HUES48 (cell line): ENCODE data around the gene ACYP1.

Experiments used
- H3K27ac ChIP-seq: one replicate; pipeline ENCODE4 v1.7.0; 2013; ENCODE audit warnings: low read depth, low read length, inconsistent platforms
- H3K27me3 ChIP-seq: 2 replicates; pipeline ENCODE4 v1.6.1; 2013; ENCODE audit warnings: mild to moderate bottlenecking, low read length; ENCODE audit not compliant: control insufficient read depth, insufficient read depth
- H3K36me3 ChIP-seq: 2 replicates; pipeline ENCODE4 v1.6.1; 2013; ENCODE audit warnings: low read length; ENCODE audit not compliant: control insufficient read depth, insufficient read depth
- H3K4me1 ChIP-seq: 2 replicates; pipeline ENCODE4 v1.6.1; 2013; ENCODE audit warnings: mild to moderate bottlenecking, low read length; ENCODE audit not compliant: control insufficient read depth, insufficient read depth
- H3K4me3 ChIP-seq: 2 replicates; pipeline ENCODE4 v1.5.1; 2013; ENCODE audit warnings: mild to moderate bottlenecking, low read depth, low read length
- H3K9ac ChIP-seq: 2 replicates; pipeline ENCODE4 v1.6.1; 2013; ENCODE audit warnings: mild to moderate bottlenecking, low read depth, low read length, moderate library complexity
- H3K9me3 ChIP-seq: 2 replicates; pipeline ENCODE4 v1.6.1; 2013; ENCODE audit warnings: low read length; ENCODE audit not compliant: control insufficient read depth, insufficient read depth

ACYP1 gene

DNA sequence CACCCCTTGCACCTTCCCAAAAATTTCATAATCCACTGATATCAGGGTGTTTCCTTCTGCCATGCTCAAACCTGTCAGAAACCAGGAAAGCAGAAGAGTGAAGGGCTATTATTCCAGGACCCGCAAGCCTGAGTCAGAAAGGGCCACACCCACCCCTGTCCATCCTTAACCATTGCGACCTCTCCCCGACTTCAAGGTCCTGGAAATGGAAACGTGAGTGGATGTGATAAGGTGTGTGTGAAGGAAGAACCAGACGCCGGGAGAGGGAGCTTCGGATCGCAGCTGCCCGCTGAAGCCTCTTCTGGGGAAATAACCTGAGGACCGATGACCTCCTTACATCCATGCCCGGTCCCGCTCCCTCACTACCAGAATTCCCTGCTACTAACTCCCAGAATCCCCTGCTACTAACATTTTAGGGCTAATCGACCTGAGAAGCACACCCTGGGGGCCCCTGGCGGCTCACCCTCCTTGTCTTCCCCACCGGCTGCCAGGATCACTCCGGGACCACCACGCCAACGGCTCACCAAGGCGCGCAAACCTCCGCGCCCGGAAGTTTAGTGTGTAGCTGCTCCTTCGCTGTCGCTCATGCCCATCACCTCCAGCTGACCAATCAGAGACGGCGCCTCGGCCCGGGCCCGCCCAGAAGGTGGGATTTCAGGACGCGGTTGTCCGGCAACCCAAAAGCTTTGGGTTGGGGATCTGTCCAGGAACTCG lies at the start of gene ACYP1:
TSS of gene ACYP1 (minus strand) at position 534 of the 714 bp plus-strand sequence. CDS start at position 63, 471 bp downstream.
- H3K36me3 ChIP-seq, result peaks cover 15% of the 10 kb centered on the region
- H3K4me3 ChIP-seq, result peak within 1 kb of the TSS; percentile 88
- H3K9me3 ChIP-seq, result no peaks in the 10 kb centered on the region
- H3K27ac ChIP-seq, result peak within 1 kb of the TSS; percentile 60
- no peaks in the 10 kb centered on the region for H3K4me1 ChIP-seq
- no peaks in the 10 kb centered on the region for H3K27me3 ChIP-seq
- peak within 1 kb of the TSS; percentile 42 for H3K9ac ChIP-seq

GRCh38 chr14:75109877-75110276 lies 46.1 kb upstream of the ACYP1 start:
- peaks cover 92% of the 10 kb centered on the region for H3K36me3 ChIP-seq
- H3K9ac ChIP-seq, result no peak overlapping the region
- no peaks in the 10 kb centered on the region for H3K27me3 ChIP-seq
- no peak overlapping the region for H3K4me3 ChIP-seq
- no peaks in the 10 kb centered on the region for H3K4me1 ChIP-seq
- H3K9me3 ChIP-seq, result no peaks in the 10 kb centered on the region
- no peak overlapping the region for H3K27ac ChIP-seq

- Histone ChIP-seq H3K27ac (no peak overlapping the region), H3K4me1 (no peaks in the 10 kb centered on the region), H3K9me3 (no peaks in the 10 kb centered on the region), H3K36me3 (peaks cover 79% of the 10 kb centered on the region), H3K4me3 (no peak overlapping the region), H3K27me3 (no peaks in the 10 kb centered on the region), H3K9ac (no peak overlapping the region)
Observed at GRCh38 chr14:75107186-75107585, 43.4 kb upstream of the ACYP1 start.

- Histone ChIP-seq H3K4me1 (no peaks in the 10 kb centered on the region), H3K4me3 (no peak overlapping the region), H3K27ac (no peak overlapping the region), H3K27me3 (no peaks in the 10 kb centered on the region), H3K36me3 (peaks cover 73% of the 10 kb centered on the region), H3K9me3 (no peaks in the 10 kb centered on the region), H3K9ac (no peak overlapping the region)
Observed at GRCh38 chr14:75101491-75101890, 37.7 kb upstream of the ACYP1 start.

DNA sequence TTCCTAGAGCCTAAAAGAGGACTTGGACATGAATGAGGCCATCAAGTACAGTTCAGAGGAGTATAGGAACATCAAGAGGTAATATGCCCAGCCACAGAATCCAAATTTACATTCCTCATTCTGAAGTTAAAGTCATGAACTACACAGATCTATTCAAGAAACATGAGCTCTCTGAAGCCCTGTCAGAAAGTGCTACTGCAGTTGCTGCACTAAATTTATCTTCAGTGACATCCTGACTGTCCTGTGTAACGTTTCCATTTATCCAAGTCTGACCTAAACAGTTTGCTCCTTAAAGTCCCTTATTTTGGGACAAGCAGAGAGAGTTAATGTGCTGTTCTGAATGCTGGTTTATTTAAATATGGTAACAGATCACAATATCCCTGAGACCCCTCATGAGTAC lies 34.9 kb upstream of the ACYP1 start:
- no peak overlapping the region for H3K27ac ChIP-seq
- no peaks in the 10 kb centered on the region for H3K27me3 ChIP-seq
- no peak overlapping the region for H3K9ac ChIP-seq
- H3K4me1 ChIP-seq, result no peaks in the 10 kb centered on the region
- peaks cover 73% of the 10 kb centered on the region for H3K36me3 ChIP-seq
- no peaks in the 10 kb centered on the region for H3K9me3 ChIP-seq
- no peak overlapping the region for H3K4me3 ChIP-seq

- Histone ChIP-seq H3K36me3 (peaks cover 71% of the 10 kb centered on the region), H3K4me1 (no peaks in the 10 kb centered on the region), H3K9ac (no peak overlapping the region), H3K9me3 (no peaks in the 10 kb centered on the region), H3K27me3 (no peaks in the 10 kb centered on the region), H3K27ac (no peak overlapping the region), H3K4me3 (no peak overlapping the region)
Observed at GRCh38 chr14:75098212-75098611, 34.4 kb upstream of the ACYP1 start.

DNA sequence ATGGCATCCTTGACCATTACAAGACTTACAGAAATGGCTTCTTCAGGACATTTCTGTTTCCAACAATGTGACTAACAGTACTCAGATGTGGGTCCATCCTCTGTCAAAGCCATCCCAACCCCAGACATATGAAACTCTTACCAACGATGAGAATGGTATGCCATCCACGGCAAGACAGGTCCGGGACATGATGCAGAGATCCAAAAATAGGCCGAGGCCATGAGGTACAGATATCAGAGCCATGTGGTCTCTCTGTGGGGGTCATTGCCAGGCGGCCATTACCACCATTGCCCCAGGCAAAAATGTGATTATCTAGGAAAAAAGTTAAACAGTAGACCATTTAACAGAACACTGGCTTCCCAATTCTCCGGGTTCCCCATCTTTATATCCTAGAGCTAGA lies 33.1 kb upstream of the ACYP1 start:
- Histone ChIP-seq H3K9ac (no peak overlapping the region), H3K4me3 (no peak overlapping the region), H3K27ac (no peak overlapping the region), H3K9me3 (no peaks in the 10 kb centered on the region), H3K27me3 (no peaks in the 10 kb centered on the region), H3K4me1 (peaks cover 4% of the 10 kb centered on the region), H3K36me3 (peaks cover 72% of the 10 kb centered on the region)

DNA sequence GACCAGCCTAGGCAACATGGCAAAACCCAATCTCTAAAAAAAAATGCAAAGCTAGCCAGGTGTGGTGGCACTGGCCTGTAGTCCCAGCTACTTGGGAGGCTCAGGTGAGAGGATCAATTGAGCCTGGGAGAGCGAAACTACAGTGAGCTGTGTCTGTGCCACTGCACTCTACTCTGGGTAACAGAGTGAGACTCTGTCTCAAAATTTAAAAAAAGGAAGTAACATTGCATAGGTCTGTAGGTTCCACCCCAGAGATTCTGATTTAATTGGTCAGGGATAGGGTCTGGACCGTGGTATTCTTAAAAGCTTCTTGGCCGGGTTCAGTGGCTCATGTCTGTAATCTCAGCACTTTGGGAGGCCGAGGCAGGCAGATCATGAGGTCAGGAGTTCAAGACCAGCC lies 31.9 kb upstream of the ACYP1 start:
- no peaks in the 10 kb centered on the region for H3K9me3 ChIP-seq
- no peak overlapping the region for H3K27ac ChIP-seq
- peaks cover 70% of the 10 kb centered on the region for H3K36me3 ChIP-seq
- H3K4me3 ChIP-seq, result no peak overlapping the region
- H3K27me3 ChIP-seq, result no peaks in the 10 kb centered on the region
- H3K4me1 ChIP-seq, result peaks cover 4% of the 10 kb centered on the region
- no peak overlapping the region for H3K9ac ChIP-seq

- H3K9ac ChIP-seq, result no peak overlapping the region
- H3K4me3 ChIP-seq, result no peak overlapping the region
- H3K27ac ChIP-seq, result no peak overlapping the region
- peaks cover 71% of the 10 kb centered on the region for H3K36me3 ChIP-seq
- H3K27me3 ChIP-seq, result no peaks in the 10 kb centered on the region
- peaks cover 4% of the 10 kb centered on the region for H3K4me1 ChIP-seq
- no peaks in the 10 kb centered on the region for H3K9me3 ChIP-seq
Observed at GRCh38 chr14:75094896-75095295, 31.1 kb upstream of the ACYP1 start.

DNA sequence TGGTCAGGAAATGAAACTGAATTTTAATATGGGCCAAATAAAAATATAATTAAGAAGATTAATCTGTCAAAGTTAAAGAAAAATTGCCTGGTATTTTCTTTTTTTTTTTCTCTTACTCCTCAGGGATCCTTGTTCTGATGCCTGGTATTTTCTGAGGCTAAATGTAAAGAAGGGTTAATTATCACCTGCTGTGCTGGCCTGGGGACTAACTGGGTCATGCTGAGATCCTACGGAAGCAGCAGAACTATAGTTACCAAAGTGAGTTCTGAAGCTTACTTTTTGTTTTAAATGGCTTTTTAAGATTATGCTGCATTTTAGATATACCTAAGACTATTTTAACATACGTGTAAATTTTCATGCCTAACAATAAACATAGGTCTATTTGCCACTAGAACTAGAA lies 28.9 kb upstream of the ACYP1 start:
- H3K4me3 ChIP-seq, result no peak overlapping the region
- no peak overlapping the region for H3K9ac ChIP-seq
- no peaks in the 10 kb centered on the region for H3K27me3 ChIP-seq
- peaks cover 64% of the 10 kb centered on the region for H3K36me3 ChIP-seq
- peaks cover 4% of the 10 kb centered on the region for H3K4me1 ChIP-seq
- peak overlapping the region; percentile 71 for H3K27ac ChIP-seq
- H3K9me3 ChIP-seq, result no peaks in the 10 kb centered on the region

DNA sequence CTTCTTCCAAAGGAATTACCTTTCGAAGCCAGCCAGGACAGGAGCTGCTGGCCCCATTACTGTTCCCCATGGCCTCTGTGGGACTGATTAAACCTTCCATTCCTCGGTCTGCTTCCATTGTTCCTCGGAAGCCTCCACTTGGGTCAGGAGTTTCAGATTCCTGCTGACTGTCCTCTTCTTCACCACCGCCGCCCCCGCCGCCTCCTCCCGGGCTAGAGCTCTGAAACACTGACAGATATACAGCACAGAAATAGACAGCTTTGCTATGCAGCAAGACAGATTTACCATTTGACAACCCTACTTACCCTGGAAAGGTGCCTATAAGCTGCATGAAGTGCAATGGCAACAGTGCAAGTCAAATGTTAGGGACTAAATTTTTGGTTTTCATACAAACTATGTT lies 27.4 kb upstream of the ACYP1 start:
- no peaks in the 10 kb centered on the region for H3K27me3 ChIP-seq
- no peak overlapping the region for H3K27ac ChIP-seq
- H3K9me3 ChIP-seq, result no peaks in the 10 kb centered on the region
- H3K4me1 ChIP-seq, result peaks cover 4% of the 10 kb centered on the region
- no peak overlapping the region for H3K9ac ChIP-seq
- no peak overlapping the region for H3K4me3 ChIP-seq
- H3K36me3 ChIP-seq, result peaks cover 68% of the 10 kb centered on the region
